ENCODE results near the gene AGTPBP1. TPM values are rescaled to one million over a fixed set of nuclear protein-coding genes. Genes with fewer than 3 reads are reported as not detected.
"Not testable (repeated sequence)": the region's sequence is repeated elsewhere in the genome, so short reads cannot be mapped to it uniquely, and the experiment has no call there.

Gene AGTPBP1
- total and polyA plus RNA-seq, 9 of the 15 experiments (the other 6 are each of a cell fraction or from before 2014, with no cell fraction given) = 1.4 to 7.9 (median 4.6) TPM

- H3K9me3 ChIP-seq (replicated peaks; ENCODE audit: control insufficient read depth, insufficient read depth, low read depth, low read length); DNase-seq (ENCODE audit: extremely low read depth in 1 of 4, low spot score in 3 of 4); H3K9me1 ChIP-seq (ENCODE audit: control insufficient read depth, insufficient read depth, low read length); H3K4me2 ChIP-seq (ENCODE audit: insufficient read depth, low read length); H3K79me2 ChIP-seq (ENCODE audit: control insufficient read depth, insufficient read depth, low read length); CTCF ChIA-PET (ENCODE audit: low intra/inter-chr PET ratio); H3K4me3 ChIP-seq; ATAC-seq; H3K27ac ChIP-seq (ENCODE audit: extremely low read depth, low read depth, low read length); FAIRE-seq; BruUV-seq (replicated peaks); H2AFZ ChIP-seq (ENCODE audit: low read depth, low read length); POLR2A ChIA-PET; H3K36me3 ChIP-seq (ENCODE audit: control insufficient read depth, insufficient read depth, low read length); H4K20me1 ChIP-seq (replicated peaks; ENCODE audit: control insufficient read depth, insufficient read depth, low read length); H3K9ac ChIP-seq (ENCODE audit: insufficient read depth in 1 of 2, low read depth in 2 of 2, low read length in 2 of 2); in situ Hi-C loops (cut with MboI); intact Hi-C loops (cut with micrococcal nuclease); H3K4me1 ChIP-seq (replicated peaks in 1 of 2; ENCODE audit: control insufficient read depth in 2 of 2, insufficient read depth in 2 of 2, low read length in 2 of 2); H3K27me3 ChIP-seq (ENCODE audit: control insufficient read depth in 2 of 2, insufficient read depth in 2 of 2, low read length in 2 of 2): not testable (repeated sequence)
- no CpG with 5 or more reads among the region's 11 CpGs for WGBS (ENCODE audit: insufficient coverage, low coverage, missing lambda C conversion rate)
These were observed 168.8 kb downstream of the AGTPBP1 start for GRCh38 chr9:85572917-85573316.

DNA sequence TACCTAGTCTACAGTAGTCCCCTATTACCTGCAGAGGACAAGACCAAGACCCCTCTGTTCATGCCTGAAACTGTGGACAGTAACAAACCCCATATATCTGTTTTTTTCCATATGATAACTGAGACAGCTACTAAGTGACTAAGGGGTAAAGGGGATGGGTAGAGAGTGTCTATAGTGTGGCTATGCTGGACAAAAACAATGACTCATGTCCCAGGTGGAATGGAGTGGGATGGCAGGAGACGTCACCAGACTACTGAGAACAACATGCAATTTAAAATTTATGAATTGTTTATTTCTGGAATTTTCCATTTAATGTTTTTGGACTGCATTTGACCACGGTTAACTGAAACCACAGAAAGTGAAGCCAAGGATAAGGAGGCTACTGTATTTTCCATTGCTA, 171.8 kb downstream of the AGTPBP1 start:
- CTCF ChIA-PET (ENCODE audit: low intra/inter-chr PET ratio) = no interaction called here
- no peak for ATAC-seq
- in situ Hi-C loops (cut with MboI) (no loop called here), intact Hi-C loops (cut with micrococcal nuclease) (no loop called here)
- BruUV-seq (replicated peaks) = no TSS peak
- no peak overlapping the region for H2AFZ ChIP-seq (ENCODE audit: low read depth, low read length)
- no peaks in the 10 kb centered on the region for H4K20me1 ChIP-seq (replicated peaks; ENCODE audit: control insufficient read depth, insufficient read depth, low read length)
- no peaks in the 10 kb centered on the region for H3K9me1 ChIP-seq (ENCODE audit: control insufficient read depth, insufficient read depth, low read length)
- H3K9ac ChIP-seq (ENCODE audit: insufficient read depth in 1 of 2, low read depth in 2 of 2, low read length in 2 of 2) = no peak overlapping the region
- H3K79me2 ChIP-seq (ENCODE audit: control insufficient read depth, insufficient read depth, low read length) = no peaks in the 10 kb centered on the region
- H3K36me3 ChIP-seq (ENCODE audit: control insufficient read depth, insufficient read depth, low read length) = no peaks in the 10 kb centered on the region
- WGBS (ENCODE audit: insufficient coverage, low coverage, missing lambda C conversion rate) = 4% methylated on average over 2 of the region's 2 CpGs
- H3K9me3 ChIP-seq (replicated peaks; ENCODE audit: control insufficient read depth, insufficient read depth, low read depth, low read length) = no peaks in the 10 kb centered on the region
- H3K27ac ChIP-seq (ENCODE audit: extremely low read depth, low read depth, low read length) = no peak overlapping the region
- H3K27me3 ChIP-seq (ENCODE audit: control insufficient read depth in 2 of 2, insufficient read depth in 2 of 2, low read length in 2 of 2) = no peaks in the 10 kb centered on the region
- POLR2A ChIA-PET = interaction anchor here (1.0 kb wide), 1 partner anchor 16 kb away, joined by 3 read pairs; no protein-coding TSS in a partner anchor
- H3K4me3 ChIP-seq = no peak overlapping the region
- DNase-seq (ENCODE audit: extremely low read depth in 1 of 4, low spot score in 3 of 4) = peak in 2 of 4 experiments; percentile 3
- H3K4me2 ChIP-seq (ENCODE audit: insufficient read depth, low read length) = no peak overlapping the region
- FAIRE-seq = no peak
- no peaks in the 10 kb centered on the region for H3K4me1 ChIP-seq (replicated peaks in 1 of 2; ENCODE audit: control insufficient read depth in 2 of 2, insufficient read depth in 2 of 2, low read length in 2 of 2)
- TF ChIP-seq, protein P1, sequence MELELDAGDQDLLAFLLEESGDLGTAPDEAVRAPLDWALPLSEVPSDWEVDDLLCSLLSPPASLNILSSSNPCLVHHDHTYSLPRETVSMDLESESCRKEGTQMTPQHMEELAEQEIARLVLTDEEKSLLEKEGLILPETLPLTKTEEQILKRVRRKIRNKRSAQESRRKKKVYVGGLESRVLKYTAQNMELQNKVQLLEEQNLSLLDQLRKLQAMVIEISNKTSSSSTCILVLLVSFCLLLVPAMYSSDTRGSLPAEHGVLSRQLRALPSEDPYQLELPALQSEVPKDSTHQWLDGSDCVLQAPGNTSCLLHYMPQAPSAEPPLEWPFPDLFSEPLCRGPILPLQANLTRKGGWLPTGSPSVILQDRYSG (tag; conservative IDR thresholded peaks at IDR 0.05; ENCODE audit: low read depth) = no peak
- TF ChIP-seq FOXK1 (CRISPR knock-in tag; IDR thresholded peaks at IDR 0.05; ENCODE audit: borderline replicate concordance) (no peak), SP2 (IDR thresholded peaks at IDR 0.05; ENCODE audit: extremely low read depth, low read depth, low read length, poor library complexity, severe bottlenecking) (no peak), HIVEP1 (CRISPR knock-in tag; IDR thresholded peaks at IDR 0.05) (no peak), HLTF (IDR thresholded peaks at IDR 0.05) (no peak), SLC30A9 (CRISPR knock-in tag; IDR thresholded peaks at IDR 0.05) (no peak), ZNF75A (CRISPR knock-in tag; IDR thresholded peaks at IDR 0.05) (no peak), CTCF (IDR thresholded peaks at IDR 0.05 in 2 of 3, conservative IDR thresholded peaks at IDR 0.05 in 1 of 3; ENCODE audit: insufficient read depth in 2 of 3, low read depth in 1 of 3, low read length in 3 of 3) (no peak), TCF7 (IDR thresholded peaks at IDR 0.05; ENCODE audit: borderline replicate concordance) (no peak), NRF1 (conservative IDR thresholded peaks at IDR 0.05 in 1 of 2, IDR thresholded peaks at IDR 0.05 in 1 of 2) (no peak), MTA2 (IDR thresholded peaks at IDR 0.05; ENCODE audit: low read depth) (no peak), RAD51 (IDR thresholded peaks at IDR 0.05; ENCODE audit: borderline replicate concordance, low read depth) (no peak), ZNF444 (CRISPR knock-in tag; IDR thresholded peaks at IDR 0.05) (no peak)

All from K562 (cell line).